ENCODE data around the gene PYY. TPM values are rescaled to one million over a fixed set of nuclear protein-coding genes. Genes with fewer than 3 reads are reported as not detected.

Gene PYY
- total and polyA plus RNA-seq, 12 donors = 0.06 TPM; not detected in 11

DNA sequence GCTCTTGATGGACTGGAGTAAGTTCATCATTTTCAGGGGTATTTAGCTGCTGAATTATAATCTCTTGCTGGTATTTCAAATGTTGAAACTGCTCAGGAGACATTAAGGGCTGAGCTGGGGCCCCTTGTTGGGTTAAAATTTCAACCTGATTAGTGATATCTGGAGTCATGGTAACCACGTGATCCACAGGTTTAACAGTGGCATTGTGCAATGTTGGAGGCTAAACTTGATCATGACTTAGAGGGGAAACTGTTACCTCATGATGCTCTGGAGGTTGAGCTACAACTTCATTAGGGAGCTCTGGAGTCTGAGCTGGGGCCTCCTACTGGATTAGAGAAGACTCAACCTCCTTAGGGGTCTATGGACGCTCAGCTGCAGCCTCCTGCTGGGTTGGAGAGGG is 29.2 kb downstream of the PYY start:
- H3K27ac ChIP-seq = no peak overlapping the region
- peaks cover 0 to 42% (median 12%) of the 10 kb centered on the region in 7 donors for H3K27me3 ChIP-seq
- H3K4me1 ChIP-seq = peaks cover 3 to 20% (median 10%) of the 10 kb centered on the region in 9 donors
- intact Hi-C loops (cut with DNase I) = no loop called here
- no peak for ATAC-seq
- TF ChIP-seq, protein P1, sequence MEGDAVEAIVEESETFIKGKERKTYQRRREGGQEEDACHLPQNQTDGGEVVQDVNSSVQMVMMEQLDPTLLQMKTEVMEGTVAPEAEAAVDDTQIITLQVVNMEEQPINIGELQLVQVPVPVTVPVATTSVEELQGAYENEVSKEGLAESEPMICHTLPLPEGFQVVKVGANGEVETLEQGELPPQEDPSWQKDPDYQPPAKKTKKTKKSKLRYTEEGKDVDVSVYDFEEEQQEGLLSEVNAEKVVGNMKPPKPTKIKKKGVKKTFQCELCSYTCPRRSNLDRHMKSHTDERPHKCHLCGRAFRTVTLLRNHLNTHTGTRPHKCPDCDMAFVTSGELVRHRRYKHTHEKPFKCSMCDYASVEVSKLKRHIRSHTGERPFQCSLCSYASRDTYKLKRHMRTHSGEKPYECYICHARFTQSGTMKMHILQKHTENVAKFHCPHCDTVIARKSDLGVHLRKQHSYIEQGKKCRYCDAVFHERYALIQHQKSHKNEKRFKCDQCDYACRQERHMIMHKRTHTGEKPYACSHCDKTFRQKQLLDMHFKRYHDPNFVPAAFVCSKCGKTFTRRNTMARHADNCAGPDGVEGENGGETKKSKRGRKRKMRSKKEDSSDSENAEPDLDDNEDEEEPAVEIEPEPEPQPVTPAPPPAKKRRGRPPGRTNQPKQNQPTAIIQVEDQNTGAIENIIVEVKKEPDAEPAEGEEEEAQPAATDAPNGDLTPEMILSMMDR (IDR thresholded peaks at IDR 0.05) = no peak
- H3K9me3 ChIP-seq = no peaks in the 10 kb centered on the region
- H3K36me3 ChIP-seq = no peaks in the 10 kb centered on the region
- H3K4me3 ChIP-seq = no peak overlapping the region
- DNase-seq = no peak
- whole genome bisulfite sequencing, 2 donors = 79 to 84% methylated on average over 2 of the region's 2 CpGs

- TF ChIP-seq, protein P1 (IDR thresholded peaks at IDR 0.05) = no peak
- Histone ChIP-seq H3K4me3 (no peak overlapping the region), H3K27ac (no peak overlapping the region), H3K36me3 (no peaks in the 10 kb centered on the region), H3K4me1 (peaks cover 0 to 12% (median 6%) of the 10 kb centered on the region in 9 donors), H3K9me3 (no peaks in the 10 kb centered on the region), H3K27me3 (peaks cover 0 to 13% (median 5%) of the 10 kb centered on the region in 7 donors)
- 75 to 76% methylated on average over 10 of the region's 10 CpGs for WGBS, 2 donors
- intact Hi-C loops (cut with DNase I) = no loop called here
- DNase-seq = no peak
- ATAC-seq = no peak
Measured at GRCh38 chr17:43920500-43921095, 33.1 kb downstream of the PYY start.

- TF ChIP-seq, protein P1 (IDR thresholded peaks at IDR 0.05) = peak in 1 of 9 donors; percentile 4
- ATAC-seq (no peak), DNase-seq (no peak)
- peaks cover 0 to 10% (median 0%) of the 10 kb centered on the region in 7 donors for H3K27me3 ChIP-seq
- H3K4me1 ChIP-seq = peaks cover 0 to 12% (median 6%) of the 10 kb centered on the region in 9 donors
- no peak overlapping the region for H3K27ac ChIP-seq
- H3K9me3 ChIP-seq = no peaks in the 10 kb centered on the region
- intact Hi-C loops (cut with DNase I) = no loop called here
- H3K36me3 ChIP-seq = no peaks in the 10 kb centered on the region
- 67 to 71% methylated on average over 13 of the region's 13 CpGs for WGBS, 2 donors
- peak overlapping the region in 6 of 10 donors; percentile 45 to 56 (median 50) for H3K4me3 ChIP-seq
Measured at GRCh38 chr17:43918026-43918389, 35.7 kb downstream of the PYY start.

DNA sequence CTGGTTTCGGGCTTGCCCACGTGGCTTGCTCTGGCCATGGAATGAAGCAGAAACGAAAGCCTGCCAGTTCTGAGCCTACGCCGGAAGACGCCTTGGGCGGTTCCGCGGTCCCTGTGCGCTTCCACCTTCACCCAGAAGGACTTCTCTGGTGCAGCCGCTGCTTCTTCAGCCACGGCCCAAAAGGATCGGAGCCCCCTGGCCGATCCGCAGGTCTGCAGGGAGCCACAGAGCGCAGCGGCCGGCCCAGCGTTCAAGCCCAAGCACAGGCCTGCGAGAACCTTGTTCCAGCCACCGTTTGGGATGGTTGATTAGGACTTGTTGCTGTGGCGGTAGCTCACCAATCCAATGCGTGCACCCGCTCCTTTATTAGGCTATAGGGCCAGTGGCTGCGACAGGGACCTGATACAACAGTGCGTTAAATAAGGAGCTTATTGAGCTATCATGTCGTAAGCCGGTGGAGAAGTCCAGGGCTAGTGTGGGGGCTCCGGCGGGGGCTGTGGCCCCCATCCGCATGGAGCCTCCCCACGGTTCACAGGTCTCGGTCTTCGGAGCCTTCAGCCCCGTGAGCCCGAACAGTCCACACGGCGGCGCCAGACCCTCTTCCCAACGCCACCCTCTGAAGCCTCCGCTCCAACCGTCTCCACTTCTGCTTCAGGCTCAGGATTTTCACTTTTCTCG is 36.3 kb downstream of the PYY start:
- peak overlapping the region in 8 of 10 donors; percentile 22 to 56 (median 49) for H3K4me3 ChIP-seq
- ATAC-seq = peak in 7 of 8 donors; percentile 45 to 83 (median 77)
- WGBS, 2 donors = 14 to 16% methylated on average over 42 to 43 of the region's 43 CpGs
- peaks cover 0 to 9% (median 0%) of the 10 kb centered on the region in 7 donors for H3K27me3 ChIP-seq
- peak; percentile 34 to 40 for DNase-seq
- H3K9me3 ChIP-seq = no peaks in the 10 kb centered on the region
- TF ChIP-seq, protein P1 (IDR thresholded peaks at IDR 0.05) = peak in 7 of 9 donors; percentile 48 to 72 (median 62)
- H3K27ac ChIP-seq = peak overlapping the region in 1 of 10 donors; percentile 14
- H3K4me1 ChIP-seq = peaks cover 0 to 12% (median 6%) of the 10 kb centered on the region in 9 donors
- intact Hi-C loops (cut with DNase I) = no loop called here
- no peaks in the 10 kb centered on the region for H3K36me3 ChIP-seq

Measured in heart right ventricle (tissue), 16 donors.